Gastrocnemius medialis (tissue), 4 donors: ENCODE data around the gene AFDN.

Experiments used
- POLR2A ChIP-seq, 2 donors: fragments of 450-650 bp; IDR thresholded peaks; one replicate each; pipeline ENCODE4 v1.6.1; 2017; ENCODE audit warnings: antibody characterized with exemption in 2 of 2, mild to moderate bottlenecking in 2 of 2, moderate library complexity in 2 of 2
- TF ChIP-seq, protein P1 (sequence below), 5 experiments: fragments of 450-650 bp in 3 of 5; fragments of 200-600 bp in 2 of 5; sonication (generic) in 2 of 5; IDR thresholded peaks in 4 of 5; conservative IDR thresholded peaks in 1 of 5; 1 replicate in 4 of 5; 2 replicates in 1 of 5; pipeline ENCODE4 v1.5.1; 2016 to 2019; ENCODE audit warnings: antibody characterized with exemption in 5 of 5, mild to moderate bottlenecking in 3 of 5, moderate library complexity in 3 of 5

DNA sequence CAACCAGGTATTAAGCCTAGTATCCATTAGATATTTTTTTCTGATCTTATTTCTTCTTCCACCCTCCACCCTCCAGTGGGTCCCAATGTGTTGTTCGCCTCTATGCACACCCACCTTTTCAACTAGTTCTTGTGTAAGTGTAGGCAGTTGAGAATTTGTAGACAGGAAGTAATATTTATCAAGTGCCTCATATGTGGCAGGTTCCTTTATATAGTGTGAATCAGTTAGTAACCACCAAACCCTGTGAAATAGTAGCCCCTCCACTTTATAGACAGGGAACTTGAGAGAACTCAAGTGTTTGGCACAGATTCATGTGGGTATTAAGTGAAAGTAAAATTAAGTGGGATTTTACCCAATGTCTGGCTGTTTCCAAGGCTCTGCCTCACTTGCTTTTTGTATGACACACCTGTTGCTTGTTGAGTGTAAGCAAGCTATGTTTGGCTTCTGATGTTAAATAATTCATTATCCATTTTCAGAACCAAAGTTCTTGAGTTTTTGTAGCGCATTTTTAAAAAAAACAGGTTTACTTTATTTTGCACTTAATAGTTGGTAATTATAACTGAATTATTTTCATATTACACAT is 24.8 kb downstream of the AFDN start:
- no peak for TF ChIP-seq POLR2A (IDR thresholded peaks at IDR 0.05)
- TF ChIP-seq, protein P1, sequence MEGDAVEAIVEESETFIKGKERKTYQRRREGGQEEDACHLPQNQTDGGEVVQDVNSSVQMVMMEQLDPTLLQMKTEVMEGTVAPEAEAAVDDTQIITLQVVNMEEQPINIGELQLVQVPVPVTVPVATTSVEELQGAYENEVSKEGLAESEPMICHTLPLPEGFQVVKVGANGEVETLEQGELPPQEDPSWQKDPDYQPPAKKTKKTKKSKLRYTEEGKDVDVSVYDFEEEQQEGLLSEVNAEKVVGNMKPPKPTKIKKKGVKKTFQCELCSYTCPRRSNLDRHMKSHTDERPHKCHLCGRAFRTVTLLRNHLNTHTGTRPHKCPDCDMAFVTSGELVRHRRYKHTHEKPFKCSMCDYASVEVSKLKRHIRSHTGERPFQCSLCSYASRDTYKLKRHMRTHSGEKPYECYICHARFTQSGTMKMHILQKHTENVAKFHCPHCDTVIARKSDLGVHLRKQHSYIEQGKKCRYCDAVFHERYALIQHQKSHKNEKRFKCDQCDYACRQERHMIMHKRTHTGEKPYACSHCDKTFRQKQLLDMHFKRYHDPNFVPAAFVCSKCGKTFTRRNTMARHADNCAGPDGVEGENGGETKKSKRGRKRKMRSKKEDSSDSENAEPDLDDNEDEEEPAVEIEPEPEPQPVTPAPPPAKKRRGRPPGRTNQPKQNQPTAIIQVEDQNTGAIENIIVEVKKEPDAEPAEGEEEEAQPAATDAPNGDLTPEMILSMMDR (IDR thresholded peaks at IDR 0.05 in 4 of 5, conservative IDR thresholded peaks at IDR 0.05 in 1 of 5), result no peak
